ENCODE results near the gene ZCCHC14.
"Not testable (repeated sequence)": the region's sequence is repeated elsewhere in the genome, so short reads cannot be mapped to it uniquely, and the experiment has no call there.

Gene ZCCHC14

DNA sequence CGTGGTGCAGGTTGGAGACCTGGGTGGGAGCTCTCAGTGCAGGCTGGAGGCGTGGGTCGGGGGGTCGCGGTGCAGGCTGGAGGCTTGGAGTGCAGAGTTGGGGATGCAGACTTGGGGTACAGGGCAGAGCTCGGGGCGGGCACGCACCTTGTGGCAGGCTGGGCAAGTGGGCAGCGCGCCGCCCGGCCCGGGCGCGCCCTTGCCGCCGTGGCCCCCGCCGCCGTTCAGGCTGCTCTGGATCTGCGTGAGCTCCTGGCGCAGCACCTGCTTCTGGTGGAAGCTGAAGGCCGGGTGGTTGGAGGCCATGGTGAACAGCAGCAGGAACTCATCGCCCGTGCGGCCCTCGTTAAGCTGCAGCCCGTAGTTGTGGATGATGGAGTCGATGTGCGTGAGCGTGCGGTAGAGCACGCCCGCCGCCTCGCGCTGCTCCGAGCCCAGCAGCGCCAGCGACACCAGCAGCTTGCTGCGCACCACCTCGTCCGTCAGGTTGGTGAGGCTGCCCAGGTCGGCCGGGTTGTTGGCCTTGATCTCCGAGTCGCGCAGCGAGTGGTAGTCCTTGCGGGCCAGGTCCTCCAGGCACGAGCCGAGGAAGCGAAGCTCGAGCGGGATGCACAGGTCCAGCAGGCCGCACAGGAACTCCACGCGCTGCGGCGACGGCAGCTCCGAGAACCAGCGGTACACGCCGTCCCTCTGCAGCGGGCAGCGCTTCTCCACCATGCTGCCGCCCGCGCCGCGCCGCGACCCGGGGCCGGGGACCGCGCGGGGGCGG, 1.1 kb downstream of the ZCCHC14 start:
- no peak overlapping the region for H3K9ac ChIP-seq (ENCODE audit: low read length)
- no peaks in the 10 kb centered on the region for H3K9me2 ChIP-seq (replicated peaks; ENCODE audit: insufficient read depth, low read length)
- H3K4me3 ChIP-seq (ENCODE audit: low read length) = no peak overlapping the region
- H4K20me1 ChIP-seq (ENCODE audit: insufficient read depth, low read length) = no peaks in the 10 kb centered on the region
- no peaks in the 10 kb centered on the region for H3K9me3 ChIP-seq (replicated peaks; ENCODE audit: insufficient read depth, low read length)
- no peaks in the 10 kb centered on the region for H3K36me3 ChIP-seq (replicated peaks; ENCODE audit: insufficient read depth, low read length)
- no peak for DNase-seq
- no peaks in the 10 kb centered on the region for H3K27me3 ChIP-seq (replicated peaks; ENCODE audit: insufficient read depth, low read length)
- H3K27ac ChIP-seq (ENCODE audit: low read length) = no peak overlapping the region
- no peak for TF ChIP-seq EZH2 (optimal IDR thresholded peaks at IDR 0.05; ENCODE audit: low read depth, low read length)
- TF ChIP-seq CTCF (IDR thresholded peaks at IDR 0.05; ENCODE audit: low read length) = no peak
- TF ChIP-seq EZH2phosphoT487 (IDR thresholded peaks at IDR 0.05; ENCODE audit: low read length) = no peak
- no peak overlapping the region for H2AFZ ChIP-seq (ENCODE audit: low read length)
- no peaks in the 10 kb centered on the region for H3F3A ChIP-seq (ENCODE audit: insufficient read depth, low read length)
- no peak overlapping the region for H3K4me2 ChIP-seq (ENCODE audit: low read depth, low read length)
- H3K4me1 ChIP-seq (ENCODE audit: low read length) = no peaks in the 10 kb centered on the region
- no peaks in the 10 kb centered on the region for H3K79me2 ChIP-seq (ENCODE audit: low read length)

DNA sequence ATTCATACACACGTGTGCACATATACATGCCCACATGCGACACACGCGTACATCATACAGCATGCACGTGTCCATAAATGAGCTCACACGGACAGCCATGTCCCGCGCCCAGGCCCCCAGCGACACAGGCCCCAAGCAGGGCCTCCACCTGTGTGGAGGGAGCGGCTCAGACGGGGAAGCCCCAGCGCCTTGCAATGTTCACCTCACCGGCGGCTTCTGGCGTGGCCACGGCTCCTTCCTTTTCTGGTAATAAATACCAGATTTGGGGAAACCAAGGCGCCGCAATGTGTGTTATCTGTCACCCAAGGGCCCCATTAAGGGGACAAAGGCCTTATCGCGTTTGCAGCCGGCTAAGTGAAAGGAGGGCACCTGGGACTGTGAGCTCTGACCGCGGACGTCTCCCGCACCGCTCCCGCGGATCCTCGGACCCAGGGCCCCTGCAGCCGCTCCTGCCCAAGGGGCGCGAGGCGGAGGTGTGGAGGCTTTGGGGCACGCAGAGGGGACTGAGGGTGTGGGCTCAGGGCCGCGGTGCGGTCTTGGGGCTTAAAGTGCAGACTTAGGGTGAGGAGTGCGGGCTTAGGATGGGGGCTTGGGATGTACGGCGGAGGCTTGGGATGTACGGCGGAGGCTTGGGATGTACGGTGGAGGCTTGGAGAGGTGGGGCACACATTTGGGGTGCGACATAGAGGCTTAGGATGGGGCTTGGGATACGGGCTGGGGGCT, 1.9 kb downstream of the ZCCHC14 start:
- not testable (repeated sequence) for H3K9me2 ChIP-seq (replicated peaks; ENCODE audit: insufficient read depth, low read length); H4K20me1 ChIP-seq (ENCODE audit: insufficient read depth, low read length); H3K36me3 ChIP-seq (replicated peaks; ENCODE audit: insufficient read depth, low read length); H3K27ac ChIP-seq (ENCODE audit: low read length); H3K79me2 ChIP-seq (ENCODE audit: low read length); H3K4me1 ChIP-seq (ENCODE audit: low read length); H3K4me3 ChIP-seq (ENCODE audit: low read length); H3K27me3 ChIP-seq (replicated peaks; ENCODE audit: insufficient read depth, low read length); H3K4me2 ChIP-seq (ENCODE audit: low read depth, low read length); H3F3A ChIP-seq (ENCODE audit: insufficient read depth, low read length); H3K9ac ChIP-seq (ENCODE audit: low read length); H2AFZ ChIP-seq (ENCODE audit: low read length); H3K9me3 ChIP-seq (replicated peaks; ENCODE audit: insufficient read depth, low read length); DNase-seq

- no peaks in the 10 kb centered on the region for H3K9me2 ChIP-seq (replicated peaks; ENCODE audit: insufficient read depth, low read length)
- no peak overlapping the region for H3K4me2 ChIP-seq (ENCODE audit: low read depth, low read length)
- H2AFZ ChIP-seq (ENCODE audit: low read length) = no peak overlapping the region
- no peak overlapping the region for H3K4me3 ChIP-seq (ENCODE audit: low read length)
- no peaks in the 10 kb centered on the region for H4K20me1 ChIP-seq (ENCODE audit: insufficient read depth, low read length)
- no peaks in the 10 kb centered on the region for H3K36me3 ChIP-seq (replicated peaks; ENCODE audit: insufficient read depth, low read length)
- no peak overlapping the region for H3K9ac ChIP-seq (ENCODE audit: low read length)
- H3K27ac ChIP-seq (ENCODE audit: low read length) = no peak overlapping the region
- no peaks in the 10 kb centered on the region for H3F3A ChIP-seq (ENCODE audit: insufficient read depth, low read length)
- TF ChIP-seq EZH2 (optimal IDR thresholded peaks at IDR 0.05; ENCODE audit: low read depth, low read length) = no peak
- no peak for TF ChIP-seq EZH2phosphoT487 (IDR thresholded peaks at IDR 0.05; ENCODE audit: low read length)
- H3K79me2 ChIP-seq (ENCODE audit: low read length) = no peaks in the 10 kb centered on the region
- no peaks in the 10 kb centered on the region for H3K27me3 ChIP-seq (replicated peaks; ENCODE audit: insufficient read depth, low read length)
- no peak for DNase-seq
- H3K9me3 ChIP-seq (replicated peaks; ENCODE audit: insufficient read depth, low read length) = no peaks in the 10 kb centered on the region
- no peaks in the 10 kb centered on the region for H3K4me1 ChIP-seq (ENCODE audit: low read length)
Measured at GRCh38 chr16:87490096-87490798, 2.6 kb downstream of the ZCCHC14 start.

DNA sequence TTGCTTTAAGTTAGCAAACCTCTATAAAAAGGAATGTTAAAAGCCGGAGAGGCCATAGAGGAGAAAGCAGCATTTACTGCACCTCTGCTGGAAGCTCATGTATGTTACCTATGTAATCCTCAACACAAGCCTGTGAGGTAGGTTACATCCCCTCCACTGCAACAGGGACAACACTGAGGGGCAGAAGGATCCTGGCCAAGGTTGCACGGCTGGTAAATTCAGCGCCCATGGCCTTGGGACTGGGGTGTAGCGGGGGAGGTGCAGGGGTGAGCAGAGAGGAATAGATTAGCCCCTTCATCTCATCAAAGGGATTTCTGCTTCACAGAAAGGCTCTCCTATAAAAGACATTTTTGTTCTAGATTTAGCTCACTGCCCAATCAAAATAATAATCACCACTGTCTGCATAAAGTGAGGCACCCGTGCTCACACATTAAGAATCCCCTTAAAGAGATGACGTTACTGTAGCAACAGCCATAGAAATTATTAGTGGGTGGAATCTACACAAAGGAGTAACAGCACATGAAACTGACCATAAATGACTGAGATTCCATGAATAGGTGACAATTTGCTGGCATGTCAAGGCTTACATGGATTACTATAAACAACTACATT, 3.3 kb downstream of the ZCCHC14 start:
- H3K79me2 ChIP-seq (ENCODE audit: low read length) = no peaks in the 10 kb centered on the region
- DNase-seq = no peak
- H3K27me3 ChIP-seq (replicated peaks; ENCODE audit: insufficient read depth, low read length) = no peaks in the 10 kb centered on the region
- no peaks in the 10 kb centered on the region for H3K9me2 ChIP-seq (replicated peaks; ENCODE audit: insufficient read depth, low read length)
- H3K9me3 ChIP-seq (replicated peaks; ENCODE audit: insufficient read depth, low read length) = no peaks in the 10 kb centered on the region
- no peaks in the 10 kb centered on the region for H4K20me1 ChIP-seq (ENCODE audit: insufficient read depth, low read length)
- no peak overlapping the region for H2AFZ ChIP-seq (ENCODE audit: low read length)
- H3K4me2 ChIP-seq (ENCODE audit: low read depth, low read length) = no peak overlapping the region
- no peaks in the 10 kb centered on the region for H3K36me3 ChIP-seq (replicated peaks; ENCODE audit: insufficient read depth, low read length)
- H3K9ac ChIP-seq (ENCODE audit: low read length) = no peak overlapping the region
- no peaks in the 10 kb centered on the region for H3F3A ChIP-seq (ENCODE audit: insufficient read depth, low read length)
- TF ChIP-seq EZH2phosphoT487 (IDR thresholded peaks at IDR 0.05; ENCODE audit: low read length) = no peak
- no peak for TF ChIP-seq EZH2 (optimal IDR thresholded peaks at IDR 0.05; ENCODE audit: low read depth, low read length)
- TF ChIP-seq CTCF (IDR thresholded peaks at IDR 0.05; ENCODE audit: low read length) = no peak
- no peaks in the 10 kb centered on the region for H3K4me1 ChIP-seq (ENCODE audit: low read length)
- H3K4me3 ChIP-seq (ENCODE audit: low read length) = no peak overlapping the region
- H3K27ac ChIP-seq (ENCODE audit: low read length) = no peak overlapping the region

GRCh38 chr16:87488960-87489359, 3.9 kb downstream of the ZCCHC14 start:
- H3K36me3 ChIP-seq (replicated peaks; ENCODE audit: insufficient read depth, low read length); H3K9ac ChIP-seq (ENCODE audit: low read length); H3K79me2 ChIP-seq (ENCODE audit: low read length); H3K27ac ChIP-seq (ENCODE audit: low read length); DNase-seq; H3K4me3 ChIP-seq (ENCODE audit: low read length); H3F3A ChIP-seq (ENCODE audit: insufficient read depth, low read length); H2AFZ ChIP-seq (ENCODE audit: low read length); H3K4me1 ChIP-seq (ENCODE audit: low read length); H3K4me2 ChIP-seq (ENCODE audit: low read depth, low read length); H4K20me1 ChIP-seq (ENCODE audit: insufficient read depth, low read length); H3K9me3 ChIP-seq (replicated peaks; ENCODE audit: insufficient read depth, low read length); H3K9me2 ChIP-seq (replicated peaks; ENCODE audit: insufficient read depth, low read length); H3K27me3 ChIP-seq (replicated peaks; ENCODE audit: insufficient read depth, low read length): not testable (repeated sequence)
